HG03439 (cell line): Measurements from ENCODE around the gene EXOC4.

ENCODE experiments used
- ATAC-seq: cut with Tn5 transposase; IDR thresholded peaks from one replicate; pipeline ENCODE4 v1.9.1; 2021; ENCODE audit warnings: mild to moderate bottlenecking, moderate library complexity; ENCODE audit not compliant: unreplicated experiment

The EXOC4 gene

DNA sequence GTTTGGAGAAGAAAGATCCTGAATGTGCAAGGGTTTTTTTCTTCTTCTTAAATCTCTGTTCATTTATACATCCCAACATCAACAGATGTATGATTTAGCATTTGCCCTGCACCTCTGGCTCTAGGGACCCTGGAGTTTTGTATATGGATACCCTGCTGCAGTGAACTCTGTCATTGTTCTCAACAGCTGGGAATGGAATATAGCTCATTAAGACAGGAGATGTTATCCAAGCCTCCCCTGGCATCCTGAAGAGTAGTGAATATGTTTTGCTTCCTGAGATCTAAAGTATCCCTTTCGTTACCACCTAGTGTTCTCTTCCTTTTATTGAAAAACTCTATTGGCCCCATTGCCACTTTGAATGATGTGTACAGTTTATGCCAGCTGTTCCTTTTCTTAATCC lies 275.9 kb downstream of the EXOC4 start:
- ATAC-seq, result no peak

DNA sequence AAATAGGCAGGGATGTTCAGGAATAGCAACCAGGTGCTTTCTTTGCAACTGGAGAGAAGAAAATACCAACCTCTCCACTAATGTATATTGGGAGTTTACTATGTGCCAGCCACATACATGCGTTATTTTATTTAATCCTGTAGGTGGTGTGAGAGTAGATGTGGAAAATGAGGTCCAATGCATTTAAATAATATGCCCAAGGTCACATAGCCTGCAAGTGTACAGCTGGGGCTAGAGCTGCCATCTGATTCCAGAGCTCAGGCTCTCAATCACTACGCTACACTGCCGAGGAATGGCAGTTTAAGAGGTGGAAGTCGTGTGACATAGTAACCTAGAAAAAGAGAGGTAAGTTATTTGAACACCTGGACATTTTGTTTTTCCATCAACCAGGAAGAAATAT lies 277.0 kb downstream of the EXOC4 start:
- no peak for ATAC-seq

DNA sequence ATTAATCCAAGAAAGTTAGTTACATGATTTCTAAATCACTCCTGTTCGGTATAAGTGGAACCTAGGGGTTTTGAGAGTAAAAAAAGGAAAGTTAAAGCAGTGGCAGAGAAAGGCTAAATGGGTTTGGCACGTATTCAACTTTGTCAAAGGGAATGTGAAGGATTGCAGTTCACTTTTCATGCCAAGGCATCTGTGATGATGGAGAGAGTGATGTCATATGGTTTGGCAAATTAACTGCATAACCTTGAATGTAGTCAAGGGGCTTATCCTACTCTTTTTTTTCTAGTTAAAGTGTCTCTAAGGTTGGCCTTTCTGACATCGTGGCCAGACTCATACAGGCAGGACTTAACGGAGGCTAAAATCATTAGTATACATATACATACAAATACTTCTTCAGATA lies 277.8 kb downstream of the EXOC4 start:
- ATAC-seq, result no peak

DNA sequence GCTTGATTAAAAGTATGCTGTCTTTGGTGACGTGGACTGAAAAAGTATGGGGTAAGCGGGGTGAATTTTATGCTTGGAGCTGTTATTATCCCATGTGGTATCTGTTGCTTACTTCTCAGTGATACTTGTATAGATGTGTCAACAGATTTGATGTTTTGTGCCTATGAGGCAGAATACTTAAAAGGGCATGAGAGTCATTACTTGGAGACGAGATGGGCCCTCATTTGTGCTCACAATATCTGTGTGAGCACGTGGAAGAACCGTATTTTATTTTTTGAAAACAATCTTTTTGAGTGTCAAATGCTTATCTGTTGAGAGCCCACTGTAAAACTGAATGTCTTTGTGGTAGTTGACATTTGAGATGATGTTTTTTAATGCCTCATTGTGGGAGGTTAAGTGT lies 281.9 kb downstream of the EXOC4 start:
- ATAC-seq, result no peak

DNA sequence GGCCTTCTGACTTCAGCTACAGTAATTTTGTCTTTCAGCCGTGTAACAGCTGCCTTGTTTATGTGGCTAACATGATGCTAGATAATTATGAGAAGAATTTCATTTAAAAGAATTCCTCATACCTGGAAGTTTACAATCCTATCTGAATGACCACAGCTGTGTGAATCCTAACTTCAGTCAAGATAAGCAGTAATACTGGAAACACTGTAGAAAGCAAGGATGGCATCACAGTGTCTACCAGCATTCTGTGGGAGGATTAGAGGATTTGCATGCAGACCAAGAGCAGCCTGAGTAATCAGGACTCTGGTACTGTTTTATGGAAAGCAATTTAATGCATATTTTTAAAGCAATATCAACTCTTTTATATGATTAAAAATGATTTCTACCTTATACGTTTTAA lies 282.4 kb downstream of the EXOC4 start:
- ATAC-seq, result no peak

DNA sequence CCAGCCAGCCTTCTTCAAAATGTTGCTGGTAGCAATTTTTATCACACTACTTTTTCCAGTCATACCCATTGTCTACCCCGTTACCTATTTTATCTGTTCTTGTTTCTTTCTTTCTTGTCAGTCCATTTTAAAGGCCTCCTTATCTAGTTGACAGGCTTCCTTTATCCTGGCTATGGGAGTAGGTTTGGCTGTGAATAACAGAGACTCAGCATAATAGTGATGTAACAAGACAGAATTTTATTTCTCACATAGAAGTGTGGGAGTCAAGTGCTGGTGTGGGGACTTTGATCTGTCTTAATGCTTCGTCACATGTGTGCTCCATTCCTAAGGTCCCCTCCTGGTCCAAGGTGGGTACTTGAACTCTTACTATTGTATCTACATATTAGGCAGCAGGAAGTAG lies 283.6 kb downstream of the EXOC4 start:
- no peak for ATAC-seq

DNA sequence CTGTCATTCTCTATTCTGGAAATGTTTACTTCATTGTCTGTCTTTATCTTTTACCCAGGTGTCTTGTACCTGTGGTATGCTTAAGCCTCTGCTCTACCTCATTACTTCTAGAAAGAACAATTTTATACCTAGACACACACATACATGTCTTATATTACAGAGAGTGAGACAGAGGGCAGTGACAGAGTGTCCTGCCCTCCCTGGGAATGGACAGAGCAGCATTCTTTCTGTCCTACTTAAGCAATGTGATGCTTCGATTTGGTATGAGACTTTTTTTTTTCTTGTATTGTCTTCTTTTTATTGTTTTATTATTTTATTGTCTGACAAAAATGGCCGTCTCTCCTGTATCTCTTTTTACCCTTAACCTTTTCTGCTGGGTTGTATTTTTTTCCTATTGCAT lies 286.1 kb downstream of the EXOC4 start:
- ATAC-seq, result no peak

DNA sequence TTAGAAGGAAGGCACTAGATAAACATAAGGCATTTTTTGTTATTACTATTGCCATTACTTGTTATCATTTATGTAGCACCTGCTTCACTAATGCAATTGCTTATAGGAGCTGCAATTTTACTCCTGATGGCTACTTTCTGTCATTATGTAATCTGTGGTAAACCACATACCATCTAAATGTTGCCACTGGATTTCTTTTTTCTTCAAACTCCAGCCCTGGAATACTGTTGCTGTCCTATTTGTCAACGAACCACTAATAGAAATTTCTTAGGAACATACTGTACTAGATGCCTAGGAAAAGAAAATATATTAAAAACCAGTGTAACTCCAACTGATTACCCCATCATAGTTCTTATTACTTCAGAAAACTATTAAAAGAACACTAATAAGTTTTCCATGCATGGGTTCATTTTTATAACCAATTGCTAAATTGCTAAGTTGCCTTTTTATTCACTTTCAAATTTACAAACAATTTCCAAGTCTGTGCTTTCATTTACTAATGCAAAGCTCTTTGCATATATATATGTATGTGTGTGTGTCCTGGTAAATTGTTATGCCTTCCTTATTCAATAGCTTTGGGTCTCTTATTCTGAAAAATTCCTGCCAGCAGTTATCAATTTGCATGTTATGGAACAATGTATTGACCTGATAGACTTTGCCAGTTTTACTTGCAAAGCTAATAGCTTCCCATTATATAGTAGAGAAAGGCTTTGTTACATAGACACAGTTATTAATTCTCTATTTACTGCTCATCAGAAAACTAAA lies 287.4 kb downstream of the EXOC4 start:
- ATAC-seq, result no peak

DNA sequence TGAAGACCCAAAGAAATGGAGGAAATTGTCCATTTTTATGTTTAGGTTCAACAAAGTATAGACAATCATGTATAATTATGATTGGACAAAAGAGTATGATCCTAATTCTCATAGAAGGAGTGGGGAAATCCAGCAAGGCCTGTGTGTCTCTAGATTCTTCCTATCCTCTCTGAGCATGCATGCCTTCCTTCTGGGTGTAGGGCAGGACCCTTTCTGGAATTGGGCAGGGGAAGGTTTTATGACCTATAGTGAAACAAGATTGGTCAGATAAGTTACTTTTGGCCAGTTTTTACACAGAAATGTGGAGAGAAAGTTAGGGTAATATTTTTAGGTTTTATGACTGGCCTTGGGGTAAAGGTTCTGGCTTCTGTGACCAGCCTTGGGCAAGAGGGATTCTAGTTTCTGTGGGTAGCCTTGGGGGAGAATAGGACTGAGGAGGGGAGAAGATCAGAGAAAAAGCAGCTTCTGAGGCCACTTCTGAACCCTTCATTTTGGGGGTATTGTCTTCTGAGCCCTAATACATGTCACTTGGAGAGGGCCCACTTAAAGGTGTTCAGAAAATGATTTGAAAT lies 289.4 kb downstream of the EXOC4 start:
- no peak for ATAC-seq

DNA sequence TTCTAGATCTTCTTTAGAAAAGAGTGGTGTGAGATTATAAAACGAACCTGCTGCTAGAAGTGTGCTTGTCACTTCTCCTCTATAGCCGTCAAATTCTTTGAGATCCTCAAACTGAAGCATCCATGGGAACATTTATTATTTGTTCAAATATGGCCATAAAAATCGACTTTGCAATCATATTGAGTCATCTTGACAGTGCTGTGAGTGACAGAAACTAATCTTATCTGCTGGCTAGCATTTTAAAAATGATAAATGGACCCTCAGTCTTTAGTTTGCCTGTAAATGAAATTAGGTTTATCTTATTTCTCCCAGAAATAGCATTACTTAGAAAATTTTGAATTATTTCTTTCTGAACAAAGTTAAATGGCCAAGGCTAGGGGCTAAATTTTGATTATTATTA lies 290.8 kb downstream of the EXOC4 start:
- no peak for ATAC-seq

DNA sequence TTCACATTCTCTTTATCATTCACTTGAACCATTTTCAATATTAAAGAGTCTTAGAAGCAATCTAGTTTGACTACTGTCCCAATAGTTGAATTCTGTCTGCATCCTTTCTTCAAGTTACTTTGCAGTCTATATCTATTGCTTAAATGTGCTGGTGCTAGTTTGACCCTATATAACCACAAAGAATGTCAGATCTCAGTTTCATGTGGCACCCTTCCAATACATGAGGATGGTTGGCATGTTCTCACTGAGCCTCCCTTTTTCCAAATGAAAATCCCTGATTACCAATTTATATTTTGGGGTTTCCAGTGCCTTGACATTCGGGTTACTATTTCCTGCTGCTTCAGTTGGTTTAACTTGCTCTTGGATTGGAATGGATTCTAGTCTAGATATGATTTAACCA lies 292.7 kb downstream of the EXOC4 start:
- no peak for ATAC-seq

DNA sequence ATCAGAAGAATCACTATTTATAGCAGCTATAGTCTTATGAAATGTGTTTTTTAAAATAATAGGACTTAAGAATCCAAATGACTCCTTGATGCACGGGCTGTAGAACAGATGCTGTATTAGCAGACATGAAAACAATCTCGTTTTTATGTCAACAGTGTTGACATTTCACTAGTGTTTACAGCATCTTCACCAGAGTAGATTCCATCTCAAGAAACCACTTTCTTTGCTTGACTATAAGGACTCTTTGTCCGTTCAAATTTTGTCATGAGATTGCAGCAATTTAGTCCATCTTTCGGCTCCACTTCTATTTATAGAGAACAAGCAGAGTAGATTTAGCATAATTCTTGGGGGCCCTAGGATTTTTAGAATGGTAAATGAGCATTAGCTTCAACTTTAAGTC lies 295.1 kb downstream of the EXOC4 start:
- no peak for ATAC-seq

DNA sequence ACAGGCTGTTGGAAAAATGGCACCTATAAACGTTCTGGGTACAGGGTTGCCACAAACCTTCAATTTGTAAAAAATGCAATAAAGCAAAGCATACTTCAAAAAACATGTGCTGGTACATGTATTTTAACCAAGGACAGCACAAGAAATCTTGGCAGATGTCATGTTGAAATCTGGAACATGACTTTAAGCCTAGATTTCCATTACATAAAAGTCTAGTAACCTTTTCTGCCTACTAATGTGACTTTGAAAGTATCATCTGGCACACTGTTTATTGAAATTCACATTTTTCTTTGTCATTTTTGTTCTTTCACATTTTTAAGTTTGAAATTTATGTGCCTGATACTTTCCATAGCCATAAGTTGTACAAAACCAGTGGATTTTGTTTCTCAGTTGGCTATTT lies 296.8 kb downstream of the EXOC4 start:
- ATAC-seq, result no peak

DNA sequence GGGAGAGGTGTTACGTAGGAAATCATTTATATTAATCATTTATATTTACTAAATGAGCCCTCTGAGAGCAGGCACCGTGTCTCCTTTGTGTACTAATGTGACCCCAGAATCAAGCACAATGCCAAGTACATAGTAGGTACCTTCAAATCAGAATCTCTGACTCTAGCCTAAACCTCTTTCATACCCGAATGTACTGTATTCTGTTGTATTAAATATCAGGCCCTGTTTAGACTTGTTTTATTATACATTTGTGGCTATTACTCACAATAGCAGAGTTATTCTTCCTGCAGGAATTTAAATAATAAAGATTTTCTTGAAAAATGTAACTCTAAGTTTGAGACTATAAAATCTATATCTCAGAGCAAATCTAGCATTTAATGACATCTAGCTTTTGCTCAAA lies 297.3 kb downstream of the EXOC4 start:
- ATAC-seq, result no peak

DNA sequence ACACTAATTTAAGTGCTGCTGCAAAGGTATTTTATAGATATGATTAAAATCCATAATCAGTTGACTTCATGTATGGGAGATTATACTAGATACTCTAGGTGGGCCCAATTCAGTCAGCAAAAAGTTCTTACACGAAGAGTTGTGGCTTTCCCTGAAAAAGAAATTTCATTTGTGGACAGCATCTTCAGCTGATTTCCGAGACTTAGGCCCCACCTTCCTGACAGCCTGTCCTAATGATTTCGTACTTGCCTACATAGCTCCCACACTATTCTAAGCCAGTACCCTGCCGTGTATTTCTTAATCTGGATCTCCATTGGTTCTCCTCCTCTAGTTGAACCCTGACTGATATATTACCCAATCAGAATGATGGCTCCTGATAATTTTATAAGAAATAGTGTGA lies 297.9 kb downstream of the EXOC4 start:
- ATAC-seq, result no peak

DNA sequence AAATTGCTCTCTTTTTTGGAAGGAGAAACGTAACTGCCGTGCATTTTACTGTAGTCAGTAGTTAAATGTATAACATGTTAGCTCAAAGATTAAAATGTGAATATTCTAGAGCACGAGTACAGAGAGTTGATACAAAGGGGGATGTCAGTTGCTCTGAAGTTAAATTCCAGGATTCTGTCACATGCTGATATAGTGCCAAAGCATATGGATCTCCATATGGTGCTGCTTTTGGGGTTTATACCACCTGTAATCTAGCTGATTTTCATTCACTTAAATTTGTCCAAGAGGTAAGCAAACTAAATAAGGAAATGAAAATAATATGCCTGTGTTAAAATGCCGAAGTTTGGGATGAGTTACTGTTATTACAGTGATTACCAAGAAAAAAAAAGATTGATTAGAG lies 298.6 kb downstream of the EXOC4 start:
- no peak for ATAC-seq

DNA sequence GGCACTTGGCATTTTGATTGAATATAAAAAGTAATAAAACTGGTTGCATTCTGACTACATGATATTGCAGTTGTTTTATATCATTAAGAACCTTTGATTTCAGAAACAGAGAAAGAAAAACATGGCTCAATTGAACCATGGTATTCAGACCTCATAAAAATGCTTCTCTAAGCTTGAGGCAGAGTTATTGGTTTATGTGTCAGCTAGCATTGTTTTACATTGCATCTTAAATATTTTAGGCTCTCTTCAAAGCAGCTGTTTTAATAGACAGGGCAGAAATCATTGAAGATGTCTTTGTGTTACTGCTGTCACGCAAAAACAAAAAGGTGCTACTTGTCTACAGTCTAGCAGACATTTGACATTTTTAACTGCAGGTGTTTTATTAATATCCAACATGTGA lies 299.2 kb downstream of the EXOC4 start:
- no peak for ATAC-seq

DNA sequence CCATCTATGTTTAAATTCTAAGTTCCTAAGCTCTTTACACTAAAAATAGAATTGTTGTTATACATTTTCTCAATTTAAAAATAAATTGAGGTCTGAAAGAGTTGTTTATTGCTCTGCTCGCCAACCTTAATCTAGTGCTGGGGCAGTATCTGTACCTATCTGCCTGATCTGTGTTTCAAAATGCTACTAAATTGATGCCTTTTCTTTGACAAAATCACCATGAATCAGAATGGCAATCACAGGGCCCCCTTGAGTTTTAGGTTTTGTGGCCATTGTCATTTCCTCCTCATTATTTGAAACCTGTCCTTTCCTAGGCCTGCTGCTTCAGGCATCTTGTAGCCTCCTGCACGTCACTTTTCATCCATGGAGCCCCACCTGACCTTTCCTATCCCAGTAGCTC lies 301.5 kb downstream of the EXOC4 start:
- no peak for ATAC-seq

DNA sequence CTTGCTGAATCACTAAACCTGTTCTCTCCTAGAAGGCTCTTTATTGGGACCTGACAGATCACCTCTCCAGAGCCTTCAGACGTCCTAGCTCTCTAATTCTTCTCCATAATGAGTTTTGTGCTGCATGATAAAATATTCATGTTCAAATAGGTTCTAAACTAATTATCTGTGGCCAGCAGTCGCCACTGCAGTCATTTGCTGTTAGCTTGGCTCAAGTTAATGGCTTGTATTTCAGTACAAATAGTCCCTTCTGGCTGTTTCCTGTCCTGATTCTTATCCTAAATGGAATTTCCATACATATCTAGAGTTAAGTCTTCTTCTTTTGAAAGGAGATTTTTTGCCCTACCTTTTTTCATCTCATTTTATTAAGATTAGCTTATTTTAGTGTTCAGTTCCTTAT lies 303.2 kb downstream of the EXOC4 start:
- ATAC-seq, result no peak

DNA sequence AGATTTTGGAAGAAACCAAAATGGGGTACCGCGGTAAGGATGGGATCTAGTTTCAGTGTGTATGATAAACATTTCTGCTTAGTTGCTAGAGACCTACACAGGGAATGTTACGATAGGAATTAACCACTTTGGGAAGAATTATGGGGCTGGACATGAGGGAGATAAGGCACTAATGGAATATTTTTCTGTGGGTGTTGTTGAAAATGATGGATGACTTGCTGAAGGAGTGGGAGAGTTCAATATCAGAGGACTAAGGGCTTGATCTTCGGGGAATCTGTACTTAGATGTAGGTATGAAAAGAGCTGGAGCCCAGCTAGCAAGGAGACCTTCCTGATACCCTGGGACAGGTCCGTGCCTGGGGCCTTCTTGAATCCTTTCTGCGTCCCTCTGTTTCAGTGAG lies 303.7 kb downstream of the EXOC4 start:
- no peak for ATAC-seq

DNA sequence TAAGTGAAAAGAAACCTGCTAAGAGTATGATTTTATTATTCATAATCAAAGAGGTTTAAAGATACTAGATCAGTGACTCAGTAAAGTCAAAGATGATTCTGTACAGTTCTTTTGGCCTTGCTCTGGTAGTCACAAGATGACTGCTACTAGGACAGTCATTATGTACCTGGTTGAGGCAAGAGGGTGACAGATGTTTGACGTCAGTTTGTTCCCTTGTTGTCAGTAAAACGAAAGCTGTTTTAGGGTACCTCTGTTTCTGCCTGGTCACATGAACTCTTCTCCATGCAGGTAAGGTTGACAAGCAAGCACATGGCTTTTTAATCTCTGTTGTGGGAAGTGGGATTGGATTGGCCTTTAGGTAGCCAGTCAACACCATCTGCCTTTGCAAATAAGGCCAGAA lies 308.0 kb downstream of the EXOC4 start:
- ATAC-seq, result no peak

DNA sequence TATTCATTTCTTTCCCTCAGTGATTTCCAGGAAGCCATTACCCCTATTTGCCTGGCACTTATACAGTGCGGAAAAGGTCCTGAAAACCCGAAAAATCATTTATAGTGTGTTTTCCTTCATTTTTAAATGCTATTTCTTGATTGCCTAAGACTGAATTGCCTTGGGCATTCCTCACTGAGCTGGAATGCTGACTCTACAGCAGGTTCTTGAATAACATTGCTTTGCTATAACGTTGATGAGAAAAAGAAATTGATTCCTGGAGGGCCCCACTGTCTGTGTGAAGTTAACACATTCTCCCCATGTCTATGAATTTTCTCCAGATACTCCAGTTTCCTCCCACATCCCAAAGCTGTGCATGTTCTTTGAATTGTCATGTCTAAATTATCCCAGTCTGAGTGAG lies 308.5 kb downstream of the EXOC4 start:
- ATAC-seq, result no peak

DNA sequence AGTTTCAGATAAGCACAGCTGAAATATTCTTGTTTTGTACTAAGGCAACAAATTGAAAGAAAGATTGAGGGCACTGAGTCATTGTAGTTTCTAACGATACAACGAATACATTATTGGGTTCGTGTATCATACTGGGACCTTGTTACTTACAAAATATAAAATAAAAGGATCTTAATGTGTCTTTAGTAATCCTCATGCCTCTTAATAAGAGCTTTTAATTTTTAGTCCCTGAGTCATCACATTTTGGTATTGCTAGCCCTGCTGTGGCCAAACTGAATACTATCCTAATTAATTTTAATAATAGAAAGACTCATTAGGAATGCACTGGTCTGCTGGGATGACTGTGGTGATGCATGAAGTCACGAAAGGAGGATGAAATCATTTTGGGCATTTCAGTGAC lies 309.7 kb downstream of the EXOC4 start:
- ATAC-seq, result no peak
